ENCODE results near the gene NEUROG3.
"Not testable (repeated sequence)": the region's sequence is repeated elsewhere in the genome, so short reads cannot be mapped to it uniquely, and the experiment has no call there.

NEUROG3 gene

GRCh38 chr10:69536521-69536920 lies 36.7 kb downstream of the NEUROG3 start:
- H3K14ac ChIP-seq (ENCODE audit: low read length in 2 of 2); H3K4ac ChIP-seq (ENCODE audit: low read depth in 1 of 2, low read length in 2 of 2); H3K27ac ChIP-seq (ENCODE audit: low read length, poor library complexity, severe bottlenecking); H3K9ac ChIP-seq (ENCODE audit: low read length); H3K4me2 ChIP-seq (ENCODE audit: low read length, poor library complexity, severe bottlenecking); H2BK12ac ChIP-seq (ENCODE audit: low read length in 2 of 2); H3K36me3 ChIP-seq (ENCODE audit: control insufficient read depth in 1 of 2, insufficient read depth in 2 of 2, low read depth in 1 of 2, low read length in 2 of 2); H4K91ac ChIP-seq (ENCODE audit: low read length); H2BK120ac ChIP-seq (ENCODE audit: low read depth, low read length); H2AK5ac ChIP-seq (ENCODE audit: low read length, severe bottlenecking); H2BK5ac ChIP-seq (ENCODE audit: low read depth, low read length, poor library complexity, severe bottlenecking); H3K23ac ChIP-seq (ENCODE audit: low read length in 2 of 2); H3K79me1 ChIP-seq (replicated peaks; ENCODE audit: low read length, poor library complexity, severe bottlenecking); H2AFZ ChIP-seq (ENCODE audit: low read depth, low read length); H3K18ac ChIP-seq (ENCODE audit: low read depth in 1 of 2, low read length in 2 of 2); DNase-seq; H2BK15ac ChIP-seq (ENCODE audit: low read depth, poor library complexity, severe bottlenecking); H3K4me3 ChIP-seq (ENCODE audit: insufficient read depth in 1 of 2, low read depth in 1 of 2, low read length in 2 of 2); H4K8ac ChIP-seq (ENCODE audit: low read length); H3K4me1 ChIP-seq (ENCODE audit: control insufficient read depth, insufficient read depth, low read depth, low read length): not testable (repeated sequence)
- peaks cover 15% of the 10 kb centered on the region for H3K9me3 ChIP-seq (ENCODE audit: control insufficient read depth, low read length)
- 85% methylated on average over 11 of the region's 11 CpGs for WGBS
- peaks cover 14 to 33% of the 10 kb centered on the region in 2 experiments for H3K27me3 ChIP-seq (ENCODE audit: control insufficient read depth in 1 of 2, insufficient read depth in 1 of 2, low read length in 2 of 2)

GRCh38 chr10:69533658-69534057 lies 39.6 kb downstream of the NEUROG3 start:
- no peak overlapping the region for H4K8ac ChIP-seq (ENCODE audit: low read length)
- no peak overlapping the region for H2AK5ac ChIP-seq (ENCODE audit: low read length, severe bottlenecking)
- no peak overlapping the region for H3K14ac ChIP-seq (ENCODE audit: low read length in 2 of 2)
- no peak overlapping the region for H3K4me2 ChIP-seq (ENCODE audit: low read length, poor library complexity, severe bottlenecking)
- H3K4ac ChIP-seq (ENCODE audit: low read depth in 1 of 2, low read length in 2 of 2), result no peak overlapping the region
- no peaks in the 10 kb centered on the region for H3K36me3 ChIP-seq (ENCODE audit: control insufficient read depth in 1 of 2, insufficient read depth in 2 of 2, low read depth in 1 of 2, low read length in 2 of 2)
- no peak overlapping the region for H3K27ac ChIP-seq (ENCODE audit: low read length, poor library complexity, severe bottlenecking)
- H2AFZ ChIP-seq (ENCODE audit: low read depth, low read length), result no peak overlapping the region
- no peak overlapping the region for H2BK12ac ChIP-seq (ENCODE audit: low read length in 2 of 2)
- H3K4me1 ChIP-seq (ENCODE audit: control insufficient read depth, insufficient read depth, low read depth, low read length), result no peaks in the 10 kb centered on the region
- H3K9ac ChIP-seq (ENCODE audit: low read length), result no peak overlapping the region
- H3K23ac ChIP-seq (ENCODE audit: low read length in 2 of 2), result no peak overlapping the region
- WGBS, result 73% methylated on average over 3 of the region's 3 CpGs
- H4K91ac ChIP-seq (ENCODE audit: low read length), result no peak overlapping the region
- no peak overlapping the region for H3K4me3 ChIP-seq (ENCODE audit: insufficient read depth in 1 of 2, low read depth in 1 of 2, low read length in 2 of 2)
- no peak overlapping the region for H2BK15ac ChIP-seq (ENCODE audit: low read depth, poor library complexity, severe bottlenecking)
- peaks cover 14 to 20% of the 10 kb centered on the region in 2 experiments for H3K27me3 ChIP-seq (ENCODE audit: control insufficient read depth in 1 of 2, insufficient read depth in 1 of 2, low read length in 2 of 2)
- peaks cover 9% of the 10 kb centered on the region for H3K9me3 ChIP-seq (ENCODE audit: control insufficient read depth, low read length)
- H2BK120ac ChIP-seq (ENCODE audit: low read depth, low read length), result no peak overlapping the region
- H2BK5ac ChIP-seq (ENCODE audit: low read depth, low read length, poor library complexity, severe bottlenecking), result no peak overlapping the region
- no peaks in the 10 kb centered on the region for H3K79me1 ChIP-seq (replicated peaks; ENCODE audit: low read length, poor library complexity, severe bottlenecking)
- no peak overlapping the region for H3K18ac ChIP-seq (ENCODE audit: low read depth in 1 of 2, low read length in 2 of 2)
- DNase-seq, result no peak

DNA sequence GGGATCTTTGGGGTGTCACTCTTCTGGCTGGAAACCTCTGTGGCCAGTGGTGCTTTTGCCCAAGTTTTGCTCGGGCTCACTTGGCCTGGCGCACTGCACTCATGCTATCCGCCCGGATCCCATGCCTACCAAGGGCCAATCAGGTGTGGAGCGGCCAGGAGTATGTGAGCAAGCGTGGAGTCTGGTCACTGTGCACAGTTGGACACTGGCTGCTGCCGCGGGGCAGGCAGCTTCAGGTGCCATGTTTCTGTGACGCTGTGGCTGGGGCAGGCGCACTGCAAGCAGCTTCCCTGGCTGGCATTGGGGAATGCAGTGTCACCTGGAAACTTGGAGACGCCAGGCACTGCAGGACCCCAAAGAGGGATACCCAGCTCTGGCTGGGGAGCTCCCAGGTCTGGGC lies 45.3 kb downstream of the NEUROG3 start:
- 96% methylated on average over 11 of the region's 11 CpGs for WGBS
- H3K4me3 ChIP-seq (ENCODE audit: insufficient read depth in 1 of 2, low read depth in 1 of 2, low read length in 2 of 2), result no peak overlapping the region

More for the DNA sequence above, 45.3 kb downstream of the NEUROG3 start:
- no peak overlapping the region for H3K18ac ChIP-seq (ENCODE audit: low read depth in 1 of 2, low read length in 2 of 2)
- no peak for DNase-seq
- peaks cover 2% of the 10 kb centered on the region for H3K9me3 ChIP-seq (ENCODE audit: control insufficient read depth, low read length)
- H3K14ac ChIP-seq (ENCODE audit: low read length in 2 of 2), result peak overlapping the region in 1 of 2 experiments; percentile 62
- H2BK120ac ChIP-seq (ENCODE audit: low read depth, low read length), result no peak overlapping the region
- no peak overlapping the region for H2AFZ ChIP-seq (ENCODE audit: low read depth, low read length)
- no peak overlapping the region for H2AK5ac ChIP-seq (ENCODE audit: low read length, severe bottlenecking)
- no peak overlapping the region for H3K23ac ChIP-seq (ENCODE audit: low read length in 2 of 2)
- H3K4me2 ChIP-seq (ENCODE audit: low read length, poor library complexity, severe bottlenecking), result no peak overlapping the region
- H3K4ac ChIP-seq (ENCODE audit: low read depth in 1 of 2, low read length in 2 of 2), result no peak overlapping the region
- no peak overlapping the region for H3K27ac ChIP-seq (ENCODE audit: low read length, poor library complexity, severe bottlenecking)
- no peaks in the 10 kb centered on the region for H3K36me3 ChIP-seq (ENCODE audit: control insufficient read depth in 1 of 2, insufficient read depth in 2 of 2, low read depth in 1 of 2, low read length in 2 of 2)
- H4K8ac ChIP-seq (ENCODE audit: low read length), result no peak overlapping the region
- H2BK12ac ChIP-seq (ENCODE audit: low read length in 2 of 2), result no peak overlapping the region
- peaks cover 2% of the 10 kb centered on the region for H3K4me1 ChIP-seq (ENCODE audit: control insufficient read depth, insufficient read depth, low read depth, low read length)
- H3K27me3 ChIP-seq (ENCODE audit: control insufficient read depth in 1 of 2, insufficient read depth in 1 of 2, low read length in 2 of 2), result peaks cover 22 to 23% of the 10 kb centered on the region in 2 experiments
- H3K79me1 ChIP-seq (replicated peaks; ENCODE audit: low read length, poor library complexity, severe bottlenecking), result no peaks in the 10 kb centered on the region
- no peak overlapping the region for H3K9ac ChIP-seq (ENCODE audit: low read length)
- H4K91ac ChIP-seq (ENCODE audit: low read length), result peak overlapping the region; percentile 15
- H2BK5ac ChIP-seq (ENCODE audit: low read depth, low read length, poor library complexity, severe bottlenecking), result no peak overlapping the region
- H2BK15ac ChIP-seq (ENCODE audit: low read depth, poor library complexity, severe bottlenecking), result no peak overlapping the region
